Measurements from ENCODE around the gene NDRG3.
"Not testable (repeated sequence)": the region's sequence is repeated elsewhere in the genome, so short reads cannot be mapped to it uniquely, and the experiment has no call there.

Gene NDRG3

GRCh38 chr20:36682311-36682710, 63.6 kb downstream of the NDRG3 start:
- H3K4me3 ChIP-seq (ENCODE audit: insufficient read depth, low read length, poor library complexity, severe bottlenecking), result no peak overlapping the region
- no peak overlapping the region for H3K9ac ChIP-seq (ENCODE audit: low read length)
- H3K36me3 ChIP-seq (ENCODE audit: low read length), result no peaks in the 10 kb centered on the region
- no peaks in the 10 kb centered on the region for H4K20me1 ChIP-seq (ENCODE audit: low read depth, low read length)
- no peaks in the 10 kb centered on the region for H3K27me3 ChIP-seq (ENCODE audit: low read length)
- no peak overlapping the region for H2AFZ ChIP-seq (ENCODE audit: low read depth, low read length, severe bottlenecking)
- H3F3A ChIP-seq (ENCODE audit: insufficient read depth), result no peaks in the 10 kb centered on the region
- H3K9me3 ChIP-seq (ENCODE audit: insufficient read depth, low read length), result no peaks in the 10 kb centered on the region
- TF ChIP-seq EZH2phosphoT487 (conservative IDR thresholded peaks at IDR 0.05; ENCODE audit: low read length) (no peak), CTCF (IDR thresholded peaks at IDR 0.05; ENCODE audit: insufficient read depth, low read length, poor library complexity, severe bottlenecking) (no peak)
- no peaks in the 10 kb centered on the region for H3K9me2 ChIP-seq (replicated peaks; ENCODE audit: insufficient read depth, low read length)
- no peak overlapping the region for H3K27ac ChIP-seq (ENCODE audit: low read depth, low read length)
- no peak overlapping the region for H3K4me2 ChIP-seq (ENCODE audit: low read depth, low read length, poor library complexity, severe bottlenecking)
- no peaks in the 10 kb centered on the region for H3K79me2 ChIP-seq (ENCODE audit: insufficient read depth, low read length)

- no peak overlapping the region for H3K27ac ChIP-seq (ENCODE audit: low read depth, low read length)
These were observed 68.5 kb downstream of the NDRG3 start for GRCh38 chr20:36677422-36677771.

GRCh38 chr20:36676701-36677421, 69.0 kb downstream of the NDRG3 start:
- no peaks in the 10 kb centered on the region for H3K27me3 ChIP-seq (ENCODE audit: low read length)
- H2AFZ ChIP-seq (ENCODE audit: low read depth, low read length, severe bottlenecking), result no peak overlapping the region
- no peak overlapping the region for H3K4me2 ChIP-seq (ENCODE audit: low read depth, low read length, poor library complexity, severe bottlenecking)
- no peaks in the 10 kb centered on the region for H4K20me1 ChIP-seq (ENCODE audit: low read depth, low read length)
- no peaks in the 10 kb centered on the region for H3K9me3 ChIP-seq (ENCODE audit: insufficient read depth, low read length)
- no peaks in the 10 kb centered on the region for H3K36me3 ChIP-seq (ENCODE audit: low read length)
- no peaks in the 10 kb centered on the region for H3F3A ChIP-seq (ENCODE audit: insufficient read depth)
- no peak overlapping the region for H3K27ac ChIP-seq (ENCODE audit: low read depth, low read length)
- H3K9me2 ChIP-seq (replicated peaks; ENCODE audit: insufficient read depth, low read length), result no peaks in the 10 kb centered on the region
- no peak overlapping the region for H3K4me3 ChIP-seq (ENCODE audit: insufficient read depth, low read length, poor library complexity, severe bottlenecking)
- H3K79me2 ChIP-seq (ENCODE audit: insufficient read depth, low read length), result no peaks in the 10 kb centered on the region
- H3K9ac ChIP-seq (ENCODE audit: low read length), result no peak overlapping the region
- no peak for TF ChIP-seq EZH2phosphoT487 (conservative IDR thresholded peaks at IDR 0.05; ENCODE audit: low read length)
- TF ChIP-seq CTCF (IDR thresholded peaks at IDR 0.05; ENCODE audit: insufficient read depth, low read length, poor library complexity, severe bottlenecking), result no peak

More at GRCh38 chr20:36677422-36677771, 68.5 kb downstream of the NDRG3 start:
- Histone ChIP-seq H3K27me3 (ENCODE audit: low read length) (no peaks in the 10 kb centered on the region), H3K9me2 (replicated peaks; ENCODE audit: insufficient read depth, low read length) (no peaks in the 10 kb centered on the region), H3K4me2 (ENCODE audit: low read depth, low read length, poor library complexity, severe bottlenecking) (no peak overlapping the region), H3K9ac (ENCODE audit: low read length) (no peak overlapping the region), H2AFZ (ENCODE audit: low read depth, low read length, severe bottlenecking) (no peak overlapping the region), H3F3A (ENCODE audit: insufficient read depth) (no peaks in the 10 kb centered on the region), H3K9me3 (ENCODE audit: insufficient read depth, low read length) (no peaks in the 10 kb centered on the region), H3K4me3 (ENCODE audit: insufficient read depth, low read length, poor library complexity, severe bottlenecking) (no peak overlapping the region), H3K36me3 (ENCODE audit: low read length) (no peaks in the 10 kb centered on the region), H4K20me1 (ENCODE audit: low read depth, low read length) (no peaks in the 10 kb centered on the region), H3K79me2 (ENCODE audit: insufficient read depth, low read length) (no peaks in the 10 kb centered on the region)
- TF ChIP-seq EZH2phosphoT487 (conservative IDR thresholded peaks at IDR 0.05; ENCODE audit: low read length) (no peak), CTCF (IDR thresholded peaks at IDR 0.05; ENCODE audit: insufficient read depth, low read length, poor library complexity, severe bottlenecking) (no peak)

- not testable (repeated sequence) for H3K36me3 ChIP-seq (ENCODE audit: low read length)
These were observed 70.3 kb downstream of the NDRG3 start for GRCh38 chr20:36675545-36675944.

More at GRCh38 chr20:36675545-36675944, 70.3 kb downstream of the NDRG3 start:
- not testable (repeated sequence) for H3K4me3 ChIP-seq (ENCODE audit: insufficient read depth, low read length, poor library complexity, severe bottlenecking); H3K4me2 ChIP-seq (ENCODE audit: low read depth, low read length, poor library complexity, severe bottlenecking); H3K9me3 ChIP-seq (ENCODE audit: insufficient read depth, low read length); H3K79me2 ChIP-seq (ENCODE audit: insufficient read depth, low read length); H3K9me2 ChIP-seq (replicated peaks; ENCODE audit: insufficient read depth, low read length); H3K27me3 ChIP-seq (ENCODE audit: low read length); H2AFZ ChIP-seq (ENCODE audit: low read depth, low read length, severe bottlenecking); H3K27ac ChIP-seq (ENCODE audit: low read depth, low read length); H3F3A ChIP-seq (ENCODE audit: insufficient read depth); H3K9ac ChIP-seq (ENCODE audit: low read length); H4K20me1 ChIP-seq (ENCODE audit: low read depth, low read length)
